Neural progenitor cell (in vitro differentiated cells): ENCODE results near the gene GTF2IRD1. TPM values are rescaled to one million over a fixed set of nuclear protein-coding genes. Genes with fewer than 3 reads are reported as not detected.
"Not testable (repeated sequence)": the region's sequence is repeated elsewhere in the genome, so short reads cannot be mapped to it uniquely, and the experiment has no call there.

Source experiments
- DNase-seq: peaks from one replicate; pipeline ENCODE4 v3.0.0-alpha.2; 2016; ENCODE audit warnings: low spot score
- H2AFZ ChIP-seq: fragments of 200-600 bp; sonication (generic); replicated peaks from 2 replicates; pipeline ENCODE4 v1.6.1; 2016; ENCODE audit warnings: antibody characterized with exemption
- H3F3A ChIP-seq: fragments of 200-600 bp; sonication (generic); 2 replicates; pipeline ENCODE4 v1.6.1; 2016; ENCODE audit warnings: antibody characterized with exemption, low read depth
- H3K27ac ChIP-seq: fragments of 200-600 bp; sonication (generic); 2 replicates; pipeline ENCODE4 v1.5.1; 2016; ENCODE audit warnings: mild to moderate bottlenecking
- H3K27me3 ChIP-seq: fragments of 200-600 bp; sonication (generic); 2 replicates; pipeline ENCODE4 v1.6.1; 2016; ENCODE audit warnings: mild to moderate bottlenecking, moderate library complexity
- H3K36me3 ChIP-seq: fragments of 200-600 bp; sonication (generic); 2 replicates; pipeline ENCODE4 v1.5.1; 2016
- H3K4me1 ChIP-seq: fragments of 200-600 bp; sonication (generic); 2 replicates; pipeline ENCODE4 v1.6.1; 2016; ENCODE audit warnings: mixed run types
- H3K4me2 ChIP-seq: fragments of 200-600 bp; sonication (generic); 2 replicates; pipeline ENCODE4 v1.6.1; 2016
- H3K4me3 ChIP-seq: fragments of 200-600 bp; sonication (generic); 2 replicates; pipeline ENCODE4 v1.5.1; 2016
- H3K79me2 ChIP-seq: fragments of 200-600 bp; sonication (generic); 2 replicates; pipeline ENCODE4 v1.6.1; 2016; ENCODE audit warnings: low read depth
- H3K9ac ChIP-seq: fragments of 200-600 bp; sonication (generic); 2 replicates; pipeline ENCODE4 v1.6.1; 2016
- H3K9me3 ChIP-seq: fragments of 200-600 bp; sonication (generic); 2 replicates; pipeline ENCODE4 v1.5.1; 2016; ENCODE audit warnings: low read depth
- H4K20me1 ChIP-seq: fragments of 200-600 bp; sonication (generic); 2 replicates; pipeline ENCODE4 v1.6.1; 2016; ENCODE audit warnings: low read depth
- H3K27ac Mint-ChIP-seq: 3 replicates; pipeline ENCODE4 v1.8.0; 2021; ENCODE audit warnings: mixed read lengths
- H3K27me3 Mint-ChIP-seq: 2 replicates; pipeline ENCODE4 v1.8.0; 2022; ENCODE audit warnings: low read depth, mild to moderate bottlenecking, inconsistent platforms, moderate library complexity, mixed read lengths; ENCODE audit not compliant: insufficient read depth
- H3K36me3 Mint-ChIP-seq: 3 replicates; pipeline ENCODE4 v1.8.0; 2021; ENCODE audit warnings: mixed read lengths
- H3K4me1 Mint-ChIP-seq: 3 replicates; pipeline ENCODE4 v1.8.0; 2021; ENCODE audit warnings: mixed read lengths
- H3K4me3 Mint-ChIP-seq: 3 replicates; pipeline ENCODE4 v1.8.0; 2021; ENCODE audit warnings: mild to moderate bottlenecking, moderate library complexity, mixed read lengths
- H3K9me3 Mint-ChIP-seq: 3 replicates; pipeline ENCODE4 v1.8.0; 2020; ENCODE audit warnings: mixed read lengths
- EZH2 ChIP-seq: fragments of 200-600 bp; sonication (generic); IDR thresholded peaks from 2 replicates; pipeline ENCODE4 v1.6.1; 2017; ENCODE audit warnings: antibody characterized with exemption, mild to moderate bottlenecking, moderate library complexity
- EZH2phosphoT487 ChIP-seq: fragments of 200-600 bp; sonication (generic); IDR thresholded peaks from 2 replicates; pipeline ENCODE4 v1.6.1; 2017; ENCODE audit warnings: antibody characterized with exemption
- total RNA-seq: library from RNA; depleted of rRNA; stranded (reverse); fragments of >200 nt; gene quantifications from 2 replicates; pipeline ENCODE4 v1.2.3, GENCODE V29; 2015; ENCODE audit warnings: low replicate concordance
- TF ChIP-seq, protein P1 (sequence below): fragments of 200-600 bp; sonication (generic); IDR thresholded peaks from 2 replicates; pipeline ENCODE4 v1.5.1; 2017; ENCODE audit warnings: antibody characterized with exemption, mild to moderate bottlenecking

The GTF2IRD1 gene
- total RNA-seq, 1 donor from 2014 or later, result 25.6 TPM

GRCh38 chr7:74535951-74536356, 82.2 kb downstream of the GTF2IRD1 start:
- Histone ChIP-seq H3K9me3 (no peaks in the 10 kb centered on the region), H3K4me1 (no peaks in the 10 kb centered on the region), H3K27me3 (no peaks in the 10 kb centered on the region), H3K4me3 (no peak overlapping the region), H2AFZ (no peak overlapping the region), H3K79me2 (no peaks in the 10 kb centered on the region), H3F3A (no peaks in the 10 kb centered on the region), H3K36me3 (no peaks in the 10 kb centered on the region), H4K20me1 (no peaks in the 10 kb centered on the region), H3K4me2 (no peak overlapping the region), H3K27ac (no peak overlapping the region), H3K9ac (no peak overlapping the region)
- DNase-seq, result no peak
- Mint-ChIP-seq H3K27me3 (peaks cover 8% of the 10 kb centered on the region), H3K27ac (no peak overlapping the region), H3K4me3 (no peak overlapping the region), H3K36me3 (peaks cover 17% of the 10 kb centered on the region), H3K4me1 (no peaks in the 10 kb centered on the region), H3K9me3 (no peaks in the 10 kb centered on the region)
- TF ChIP-seq, protein P1, sequence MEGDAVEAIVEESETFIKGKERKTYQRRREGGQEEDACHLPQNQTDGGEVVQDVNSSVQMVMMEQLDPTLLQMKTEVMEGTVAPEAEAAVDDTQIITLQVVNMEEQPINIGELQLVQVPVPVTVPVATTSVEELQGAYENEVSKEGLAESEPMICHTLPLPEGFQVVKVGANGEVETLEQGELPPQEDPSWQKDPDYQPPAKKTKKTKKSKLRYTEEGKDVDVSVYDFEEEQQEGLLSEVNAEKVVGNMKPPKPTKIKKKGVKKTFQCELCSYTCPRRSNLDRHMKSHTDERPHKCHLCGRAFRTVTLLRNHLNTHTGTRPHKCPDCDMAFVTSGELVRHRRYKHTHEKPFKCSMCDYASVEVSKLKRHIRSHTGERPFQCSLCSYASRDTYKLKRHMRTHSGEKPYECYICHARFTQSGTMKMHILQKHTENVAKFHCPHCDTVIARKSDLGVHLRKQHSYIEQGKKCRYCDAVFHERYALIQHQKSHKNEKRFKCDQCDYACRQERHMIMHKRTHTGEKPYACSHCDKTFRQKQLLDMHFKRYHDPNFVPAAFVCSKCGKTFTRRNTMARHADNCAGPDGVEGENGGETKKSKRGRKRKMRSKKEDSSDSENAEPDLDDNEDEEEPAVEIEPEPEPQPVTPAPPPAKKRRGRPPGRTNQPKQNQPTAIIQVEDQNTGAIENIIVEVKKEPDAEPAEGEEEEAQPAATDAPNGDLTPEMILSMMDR, result no peak
- TF ChIP-seq EZH2 (no peak), EZH2phosphoT487 (no peak)

DNA sequence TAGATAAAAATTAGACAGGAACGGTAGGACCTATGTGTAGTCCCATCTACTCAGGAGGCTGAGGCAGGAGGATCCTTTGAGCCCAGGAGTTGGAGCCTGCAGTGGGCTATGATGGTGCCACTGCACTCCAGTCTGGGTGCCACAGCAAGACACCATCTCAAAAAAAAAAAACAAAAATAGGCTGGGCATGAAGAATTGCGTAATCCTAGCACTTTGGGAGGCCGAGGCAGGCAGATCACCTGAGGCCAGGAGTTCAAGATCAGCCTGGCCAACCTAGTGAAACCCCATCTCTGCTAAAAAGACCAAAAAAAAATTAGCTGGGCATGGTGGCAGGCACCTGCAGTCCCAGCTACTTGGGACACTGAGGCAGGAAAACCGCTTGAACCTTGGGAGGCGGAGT, 88.2 kb downstream of the GTF2IRD1 start:
- H3K4me3 Mint-ChIP-seq, H3K27ac Mint-ChIP-seq, DNase-seq, H3K79me2 ChIP-seq, H3K9me3 Mint-ChIP-seq, H2AFZ ChIP-seq, H3K36me3 ChIP-seq, H3K9me3 ChIP-seq, H3K27ac ChIP-seq, H3K4me1 Mint-ChIP-seq, H4K20me1 ChIP-seq, H3K9ac ChIP-seq, H3K4me2 ChIP-seq, H3K4me3 ChIP-seq, H3K27me3 ChIP-seq, H3K4me1 ChIP-seq: not testable (repeated sequence)
- peaks cover 33% of the 10 kb centered on the region for H3K36me3 Mint-ChIP-seq
- peaks cover 31% of the 10 kb centered on the region for H3F3A ChIP-seq
- peaks cover 15% of the 10 kb centered on the region for H3K27me3 Mint-ChIP-seq

DNA sequence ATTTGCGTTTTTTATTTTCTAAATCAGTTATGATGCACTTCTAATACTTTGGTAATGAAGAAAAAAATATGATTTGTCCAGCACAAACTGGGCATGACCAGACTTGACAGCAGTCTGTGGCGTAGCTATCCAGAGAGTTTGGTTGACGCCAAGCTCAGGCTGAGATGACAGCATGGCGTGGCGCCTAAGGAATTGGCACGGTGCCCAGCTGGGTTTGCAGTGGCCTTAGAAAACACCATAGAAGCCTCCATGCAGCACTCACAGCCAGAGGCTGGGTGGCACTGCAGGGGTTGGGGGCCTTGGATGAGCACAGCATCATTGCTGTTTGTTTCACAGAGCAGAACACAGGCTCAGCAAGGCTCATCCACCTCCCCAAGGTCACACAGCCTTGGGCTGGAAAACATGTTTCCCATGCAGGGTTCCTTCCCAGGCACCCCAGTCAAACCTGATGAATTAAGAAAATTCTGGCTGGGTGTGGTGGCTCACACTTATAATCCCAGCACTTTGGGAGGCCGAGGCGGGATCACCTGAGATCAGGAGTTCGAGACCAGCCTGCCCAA, 88.9 kb downstream of the GTF2IRD1 start:
- H3K4me1 Mint-ChIP-seq, result no peaks in the 10 kb centered on the region
- no peaks in the 10 kb centered on the region for H3K79me2 ChIP-seq
- H3K27me3 ChIP-seq, result no peaks in the 10 kb centered on the region
- no peak overlapping the region for H3K4me3 ChIP-seq
- peaks cover 9% of the 10 kb centered on the region for H3K4me1 ChIP-seq
- H3K9me3 Mint-ChIP-seq, result peaks cover 2% of the 10 kb centered on the region
- H3K9ac ChIP-seq, result no peak overlapping the region
- H3K27me3 Mint-ChIP-seq, result peaks cover 14% of the 10 kb centered on the region
- H3K4me3 Mint-ChIP-seq, result no peak overlapping the region
- DNase-seq, result no peak
- H3K4me2 ChIP-seq, result no peak overlapping the region
- no peak overlapping the region for H3K27ac ChIP-seq
- TF ChIP-seq EZH2phosphoT487 (no peak), EZH2 (no peak)
- TF ChIP-seq, protein P1, result no peak
- peaks cover 7% of the 10 kb centered on the region for H3K36me3 ChIP-seq
- H3K27ac Mint-ChIP-seq, result no peak overlapping the region
- H3K9me3 ChIP-seq, result no peaks in the 10 kb centered on the region
- H2AFZ ChIP-seq, result no peak overlapping the region
- H3F3A ChIP-seq, result peaks cover 31% of the 10 kb centered on the region
- peaks cover 33% of the 10 kb centered on the region for H3K36me3 Mint-ChIP-seq
- no peaks in the 10 kb centered on the region for H4K20me1 ChIP-seq

DNA sequence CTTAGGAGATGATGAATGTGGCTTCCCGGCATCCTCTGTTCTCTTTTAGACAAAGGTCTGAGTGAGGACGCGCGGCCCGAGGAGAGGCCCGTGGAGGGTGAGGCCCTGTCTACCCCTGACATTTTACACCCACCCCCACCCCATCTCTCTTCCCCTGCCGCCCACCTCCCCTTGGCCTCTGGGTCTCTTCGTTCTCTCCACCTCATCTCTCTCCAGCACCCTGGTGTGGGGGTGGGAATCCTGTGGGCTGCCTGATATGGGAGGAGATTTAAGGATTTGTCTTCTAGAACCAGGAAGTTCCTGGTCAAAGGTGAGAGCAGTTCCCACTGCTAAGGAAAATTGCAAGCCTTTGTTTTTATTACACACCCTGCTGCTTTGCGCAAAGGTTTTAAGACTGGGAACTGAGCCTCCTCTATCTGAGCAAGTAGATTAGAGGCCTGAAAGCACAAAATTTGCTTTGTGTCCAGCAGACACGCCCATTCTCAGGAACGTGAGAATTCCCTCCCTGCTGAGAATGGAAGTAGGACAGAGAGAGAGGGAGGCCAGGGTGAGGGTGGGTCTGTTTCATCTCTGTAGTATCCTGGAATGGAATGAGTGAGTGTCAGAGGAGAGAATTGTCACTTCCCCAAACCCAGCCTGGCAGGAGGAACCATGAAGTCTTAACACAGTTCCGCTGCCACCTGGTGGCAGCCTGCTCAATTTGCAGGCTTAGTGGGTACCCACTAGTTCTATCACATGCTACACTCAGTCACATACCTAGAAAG, 91.2 kb downstream of the GTF2IRD1 start:
- peaks cover 2% of the 10 kb centered on the region for H3K9me3 Mint-ChIP-seq
- H3K27ac Mint-ChIP-seq, result no peak overlapping the region
- no peak overlapping the region for H3K4me3 ChIP-seq
- H3K4me2 ChIP-seq, result no peak overlapping the region
- H3K36me3 Mint-ChIP-seq, result peaks cover 34% of the 10 kb centered on the region
- H3K27me3 Mint-ChIP-seq, result peaks cover 17% of the 10 kb centered on the region
- no peaks in the 10 kb centered on the region for H3K4me1 Mint-ChIP-seq
- peak overlapping the region; percentile 92 for H3K27ac ChIP-seq
- DNase-seq, result peak; percentile 82
- peaks cover 9% of the 10 kb centered on the region for H3K4me1 ChIP-seq
- no peak overlapping the region for H3K4me3 Mint-ChIP-seq
- H3K36me3 ChIP-seq, result peaks cover 7% of the 10 kb centered on the region
- no peaks in the 10 kb centered on the region for H3K79me2 ChIP-seq
- TF ChIP-seq, protein P1, result peak; percentile 67
- no peak for TF ChIP-seq EZH2phosphoT487
- TF ChIP-seq EZH2, result no peak
- H3K27me3 ChIP-seq, result no peaks in the 10 kb centered on the region
- H3K9ac ChIP-seq, result no peak overlapping the region
- no peaks in the 10 kb centered on the region for H4K20me1 ChIP-seq
- no peak overlapping the region for H2AFZ ChIP-seq
- H3F3A ChIP-seq, result peaks cover 31% of the 10 kb centered on the region
- H3K9me3 ChIP-seq, result no peaks in the 10 kb centered on the region
